GM12878 (cell line): ENCODE results near the gene PRTN3. TPM values are rescaled to one million over a fixed set of nuclear protein-coding genes. Genes with fewer than 3 reads are reported as not detected.

ENCODE experiments used
- ATAC-seq: fragments of 200-7000 bp; cut with Tn5 transposase; 3 replicates; pipeline ENCODE4 v1.9.1; 2020; ENCODE audit warnings: mild to moderate bottlenecking, moderate library complexity
- BruUV-seq: library from RNA; stranded (reverse); fragments of 400-500 nt; replicated peaks from 2 replicates; lab custom pipeline; 2021; lab: Mats Ljungman, UMichigan
- CTCF ChIA-PET: fragments of 300-600 bp; sonication (Branson Sonifier 250); formaldehyde crosslinking; extraction: SDS; loops from one replicate; lab custom pipeline; 2021; ENCODE audit warnings: inconsistent platforms; lab: Yijun Ruan, JAX
- POLR2A ChIA-PET: fragments of 350-600 bp; formaldehyde crosslinking; extraction: SDS; loops from one replicate; lab custom pipeline; 2021; ENCODE audit warnings: inconsistent platforms; lab: Charles Lee
- RAD21 ChIA-PET: fragments of 300-600 bp; sonication (Branson Sonifier 250); formaldehyde crosslinking; loops from one replicate; lab custom pipeline; 2023; ENCODE audit warnings: antibody characterized with exemption; ENCODE audit not compliant: unreplicated experiment; lab: Charles Lee
- SMC1A ChIA-PET: fragments of 300-600 bp; sonication (Branson Sonifier 250); formaldehyde crosslinking; loops from one replicate; lab custom pipeline; 2023; ENCODE audit not compliant: unreplicated experiment, uncharacterized antibody; lab: Charles Lee
- DNase-seq: peaks from one replicate; pipeline ENCODE4 v3.0.0-alpha.2; 2011; ENCODE audit warnings: low read depth, low spot score
- FAIRE-seq: peaks from 3 replicates; lab custom pipeline; 2011; peaks lifted over from hg19 to GRCh38; lab: Jason Lieb, UNC
- H2AFZ ChIP-seq: 2 replicates; pipeline ENCODE4 v1.6.0; 2011; ENCODE audit warnings: low read depth, low read length, control low read depth; ENCODE audit not compliant: control insufficient read depth
- H3K27ac ChIP-seq: 2 replicates; pipeline ENCODE4 v1.5.1; 2011; ENCODE audit warnings: control low read depth; ENCODE audit not compliant: control insufficient read depth, insufficient read depth
- H3K27me3 ChIP-seq, 2 experiments: replicated peaks in 1 of 2; 2 replicates each; pipeline versions ENCODE4 v1.6.0 to v1.6.1; 2011; ENCODE audit warnings: low read length in 1 of 2; ENCODE audit not compliant: control insufficient read depth in 2 of 2, insufficient read depth in 2 of 2
- H3K36me3 ChIP-seq, 2 experiments: 2 replicates each; pipeline ENCODE4 v1.5.1; 2011; ENCODE audit warnings: low read length in 1 of 2; ENCODE audit not compliant: control insufficient read depth in 2 of 2, insufficient read depth in 2 of 2
- H3K4me1 ChIP-seq: 2 replicates; pipeline ENCODE4 v1.6.1; 2011; ENCODE audit warnings: mild to moderate bottlenecking, low read length, moderate library complexity, mixed read lengths; ENCODE audit not compliant: control insufficient read depth, insufficient read depth
- H3K4me2 ChIP-seq: 2 replicates; pipeline ENCODE4 v1.6.0; 2011; ENCODE audit warnings: control low read depth; ENCODE audit not compliant: control insufficient read depth, insufficient read depth
- H3K4me3 ChIP-seq: fragments of 200-600 bp; sonication (generic); 2 replicates; pipeline ENCODE4 v1.5.1; 2016
- H3K79me2 ChIP-seq: 2 replicates; pipeline ENCODE4 v1.6.0; 2011; ENCODE audit warnings: low read length; ENCODE audit not compliant: control insufficient read depth, insufficient read depth
- H3K9ac ChIP-seq: 2 replicates; pipeline ENCODE4 v1.8.0; 2011; ENCODE audit warnings: low read length, control low read depth, mixed read lengths; ENCODE audit not compliant: control insufficient read depth, insufficient read depth
- H3K9me3 ChIP-seq: replicated peaks from 3 replicates; pipeline ENCODE4 v1.5.1; 2011; ENCODE audit warnings: mild to moderate bottlenecking, low read length; ENCODE audit not compliant: control insufficient read depth, insufficient read depth
- H4K20me1 ChIP-seq: 2 replicates; pipeline ENCODE4 v1.6.0; 2011; ENCODE audit not compliant: control insufficient read depth, insufficient read depth
- BACH1 ChIP-seq: fragments of 450-650 bp; IDR thresholded peaks from 2 replicates; pipeline ENCODE4 v1.6.1; 2017; ENCODE audit warnings: mild to moderate bottlenecking, borderline replicate concordance
- E2F8 ChIP-seq: fragments of 450-650 bp; IDR thresholded peaks from 2 replicates; pipeline ENCODE4 v1.6.1; 2018; ENCODE audit warnings: mild to moderate bottlenecking, low read depth, moderate library complexity; ENCODE audit not compliant: partially characterized antibody
- FOXK2 ChIP-seq: fragments of 450-650 bp; IDR thresholded peaks from 2 replicates; pipeline ENCODE4 v1.6.1; 2017; ENCODE audit warnings: mild to moderate bottlenecking, moderate library complexity
- POLR2A ChIP-seq: IDR thresholded peaks from 2 replicates; pipeline ENCODE4 v1.6.1; 2011; ENCODE audit warnings: low read depth, mild to moderate bottlenecking, low read length
- POLR2AphosphoS5 ChIP-seq: IDR thresholded peaks from 2 replicates; pipeline ENCODE4 v1.6.1; 2011; ENCODE audit warnings: mild to moderate bottlenecking, low read length, inconsistent platforms
- RELA ChIP-seq: fragments of 450-650 bp; IDR thresholded peaks from 2 replicates; pipeline ENCODE4 v1.8.0; 2014; ENCODE audit warnings: borderline replicate concordance; ENCODE audit not compliant: partially characterized antibody
- SMARCA5 ChIP-seq: fragments of 450-650 bp; IDR thresholded peaks from 2 replicates; pipeline ENCODE4 v1.6.1; 2017; ENCODE audit warnings: mild to moderate bottlenecking
- USF2 ChIP-seq: IDR thresholded peaks from 2 replicates; pipeline ENCODE4 v1.6.1; 2011; ENCODE audit warnings: low read depth, low read length, improper control_type of control experiment, borderline replicate concordance
- ZBTB33 ChIP-seq: fragments of 450-650 bp; IDR thresholded peaks from 2 replicates; pipeline ENCODE4 v1.6.1; 2017; ENCODE audit warnings: mild to moderate bottlenecking
- WGBS: methylation state at CpG from one replicate; pipeline ENCODE4 v1.1.6; 2016; ENCODE audit warnings: low lambda C conversion rate; ENCODE audit not compliant: insufficient replicate concordance, insufficient coverage; ENCODE audit errors: missing lambda C conversion rate; 5-methylcytosine and 5-hydroxymethylcytosine counted together
- in situ Hi-C: fragments of 300-500 bp; cut with MboI; formaldehyde crosslinking; loops from 9 replicates; pipeline ENCODE4 v1.14.3; 2018; ENCODE audit warnings: mixed read lengths
- intact Hi-C: fragments of 100-400 bp; cut with micrococcal nuclease; formaldehyde crosslinking; loops from one replicate; pipeline ENCODE4 v1.14.2; 2022; ENCODE audit not compliant: unreplicated experiment
- polyA plus RNA-seq, 11 experiments: library from polyadenylated mRNA; depleted of rRNA in 4 of 11; unstranded in 6 of 11; stranded (reverse) in 5 of 11; fragments of >200 nt; fragmentation: Nextera tagmentation in 4 of 11; fragmentation: Illumina TruSeq in 1 of 11; extraction: Ambion mirVana in 4 of 11; extraction: Trizol in 1 of 11; gene quantifications; 1 replicate in 1 of 11; 2 replicates in 10 of 11; pipeline versions ENCODE4 v1.2.1 to v1.2.3, GENCODE V29; 2011 to 2016; ENCODE audit warnings: inconsistent platforms in 2 of 11, missing spikeins in 2 of 11, low read depth in 1 of 11
- total RNA-seq, 4 experiments: library from RNA; depleted of rRNA in 3 of 4; stranded (reverse); fragments of >200 nt in 3 of 4; fragmentation: Illumina TruSeq in 1 of 4; extraction: Trizol in 1 of 4; gene quantifications; 2 replicates each; pipeline versions ENCODE4 v1.2.1 to v1.2.3, GENCODE V29; 2013 to 2021

The PRTN3 gene
- total and polyA plus RNA-seq, 10 of the 15 experiments (the other 5 are each of a cell fraction or from before 2014, with no cell fraction given): 0.08 TPM; not detected in 9

- BruUV-seq: no TSS peak
- POLR2A ChIA-PET: no interaction called here
- CTCF ChIA-PET: no interaction called here
- intact Hi-C loops: no loop called here
- SMC1A ChIA-PET: no interaction called here
- no peak overlapping the region for H3K27ac ChIP-seq
- RAD21 ChIA-PET: no interaction called here
- no peaks in the 10 kb centered on the region for H3K27me3 ChIP-seq
- peaks cover 6% of the 10 kb centered on the region; the same call in 1 of the 2 replicates for H3K4me1 ChIP-seq
- 97% methylated on average over 31 of the region's 33 CpGs for WGBS
- no peak overlapping the region for H3K9ac ChIP-seq
- no peak overlapping the region for H3K4me3 ChIP-seq
- peaks cover 25% of the 10 kb centered on the region for H4K20me1 ChIP-seq
- DNase-seq (no peak), FAIRE-seq (no peak)
- no peak overlapping the region for H2AFZ ChIP-seq
- no peak overlapping the region for H3K4me2 ChIP-seq
- H3K36me3 ChIP-seq: peaks cover 24 to 75% of the 10 kb centered on the region in 2 experiments; a peak in 3 of 4 replicates
- in situ Hi-C loops: no loop called here
- peaks cover 45% of the 10 kb centered on the region for H3K79me2 ChIP-seq
- no peaks in the 10 kb centered on the region for H3K9me3 ChIP-seq
- TF ChIP-seq RELA: no peak
- peak; percentile 43 for TF ChIP-seq POLR2A
- TF ChIP-seq, all 136 proteins: peak for 1
- no peak for ATAC-seq
Measured at GRCh38 chr19:805166-805551, 35.6 kb upstream of the PRTN3 start.

- peak; percentile 56 for TF ChIP-seq POLR2A
- TF ChIP-seq USF2: no peak
- TF ChIP-seq POLR2AphosphoS5: peak; percentile 56
- no peak for TF ChIP-seq FOXK2
- TF ChIP-seq ZBTB33: peak; percentile 49; the same call in 1 of the 2 replicates
- 0 out of 2 replicates have a peak, but pooled peaks have one; percentile 22 for TF ChIP-seq BACH1
- TF ChIP-seq E2F8: no peak
- no peak for TF ChIP-seq SMARCA5
- TF ChIP-seq, all 136 proteins: peak for 4
- Histone ChIP-seq H3K9me3 (no peaks in the 10 kb centered on the region), H3K27ac (no peak overlapping the region), H3K4me3 (no peak overlapping the region), H3K36me3 (peaks cover 30 to 74% of the 10 kb centered on the region in 2 experiments; a peak in 3 of 4 replicates), H4K20me1 (peaks cover 19% of the 10 kb centered on the region), H3K4me2 (no peak overlapping the region), H3K9ac (no peak overlapping the region), H3K79me2 (peaks cover 38% of the 10 kb centered on the region), H3K27me3 (no peaks in the 10 kb centered on the region), H3K4me1 (no peaks in the 10 kb centered on the region), H2AFZ (no peak overlapping the region)
- ChIA-PET CTCF (no interaction called here), POLR2A (no interaction called here), RAD21 (no interaction called here), SMC1A (no interaction called here)
- ATAC-seq (no peak), FAIRE-seq (no peak), DNase-seq (no peak)
- in situ Hi-C loops (no loop called here), intact Hi-C loops (no loop called here)
- 99% methylated on average over 83 of the region's 93 CpGs for WGBS
- no TSS peak for BruUV-seq
Measured at GRCh38 chr19:805600-806550, 34.9 kb upstream of the PRTN3 start.
